SK-N-MC (cell line): ENCODE measurements around the gene ENTPD1.
"Not testable (repeated sequence)": the region's sequence is repeated elsewhere in the genome, so short reads cannot be mapped to it uniquely, and the experiment has no call there.

Experiments
- DNase-seq: peaks from one replicate; pipeline ENCODE4 v3.0.0-alpha.2; 2011; ENCODE audit warnings: low read depth, low spot score
- H3K27ac ChIP-seq: fragments of 200-600 bp; sonication (generic); 2 replicates; pipeline ENCODE4 v1.5.1; 2016; ENCODE audit warnings: mixed run types
- H3K36me3 ChIP-seq: fragments of 200-600 bp; sonication (generic); 2 replicates; pipeline ENCODE4 v1.6.1; 2017; ENCODE audit warnings: antibody characterized with exemption, low read length, mixed read lengths; ENCODE audit not compliant: insufficient read depth
- H3K4me3 ChIP-seq: fragments of 200-600 bp; sonication (generic); 2 replicates; pipeline ENCODE4 v1.5.1; 2016
- H3K9ac ChIP-seq: fragments of 200-600 bp; sonication (generic); 2 replicates; pipeline ENCODE4 v1.8.0; 2017; ENCODE audit warnings: mixed run types, mixed read lengths; ENCODE audit not compliant: insufficient read length
- H3K9me3 ChIP-seq: fragments of 200-600 bp; sonication (generic); 2 replicates; pipeline ENCODE4 v1.6.1; 2017; ENCODE audit warnings: low read depth, mild to moderate bottlenecking, antibody characterized with exemption, low read length, moderate library complexity, mixed read lengths
- EZH2 ChIP-seq: fragments of 200-600 bp; sonication (generic); IDR thresholded peaks from one replicate; pipeline ENCODE4 v1.6.1; 2017; ENCODE audit warnings: antibody characterized with exemption
- FOXP2 ChIP-seq: optimal IDR thresholded peaks from 2 replicates; pipeline ENCODE3; 2011; ENCODE audit warnings: mild to moderate bottlenecking, moderate library complexity; ENCODE audit not compliant: insufficient read depth; ENCODE audit errors: extremely low read length, control extremely low read depth
- POLR2AphosphoS5 ChIP-seq: IDR thresholded peaks from 2 replicates; pipeline ENCODE4 v1.6.1; 2012; ENCODE audit warnings: mild to moderate bottlenecking, low read depth, low read length, borderline replicate concordance

Gene ENTPD1

DNA sequence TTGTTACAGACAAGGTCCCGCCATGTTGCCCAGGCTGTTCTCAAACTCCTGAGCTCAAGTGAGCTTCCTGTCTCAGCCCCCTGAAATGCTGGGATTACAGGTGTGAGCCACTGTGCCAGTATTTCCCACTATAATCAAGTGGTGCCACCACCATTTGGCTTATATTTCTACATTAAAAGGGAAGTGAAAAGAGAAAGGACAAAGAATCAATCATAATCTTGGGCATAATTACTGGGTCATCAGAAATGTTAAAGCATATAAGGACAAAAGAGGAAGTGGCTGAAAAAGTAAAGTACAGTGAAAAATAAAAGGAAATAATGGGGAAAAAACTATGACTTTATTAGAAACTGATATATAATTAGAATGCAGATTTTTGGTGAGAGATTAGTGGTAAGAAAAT, 25.7 kb upstream of the ENTPD1 start:
- Histone ChIP-seq H3K4me3 (no peak overlapping the region), H3K9me3 (no peaks in the 10 kb centered on the region), H3K27ac (no peak overlapping the region), H3K36me3 (no peaks in the 10 kb centered on the region), H3K9ac (no peak overlapping the region)
- TF ChIP-seq EZH2 (no peak), POLR2AphosphoS5 (no peak), FOXP2 (no peak)
- DNase-seq: no peak

DNA sequence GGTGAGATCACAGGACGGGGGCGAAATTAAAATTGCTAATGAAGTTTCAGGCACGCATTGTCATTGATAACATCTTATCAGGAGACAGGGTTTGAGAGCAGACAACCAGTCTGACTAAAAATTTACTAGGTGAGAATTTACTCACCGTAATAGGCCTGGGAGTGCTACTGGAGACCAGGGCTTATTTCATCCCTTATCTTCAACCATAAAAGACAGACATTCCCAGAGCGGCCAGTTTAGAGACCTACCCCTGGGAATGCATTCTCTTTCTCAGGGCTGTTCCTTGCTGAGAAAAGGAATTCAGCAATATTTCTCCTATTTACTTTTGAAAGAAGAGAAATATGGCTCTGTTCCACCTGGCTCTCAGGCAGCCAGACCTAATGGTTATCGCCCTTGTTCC, 23.1 kb upstream of the ENTPD1 start:
- H3K4me3 ChIP-seq, H3K36me3 ChIP-seq, H3K9me3 ChIP-seq: not testable (repeated sequence)

DNA sequence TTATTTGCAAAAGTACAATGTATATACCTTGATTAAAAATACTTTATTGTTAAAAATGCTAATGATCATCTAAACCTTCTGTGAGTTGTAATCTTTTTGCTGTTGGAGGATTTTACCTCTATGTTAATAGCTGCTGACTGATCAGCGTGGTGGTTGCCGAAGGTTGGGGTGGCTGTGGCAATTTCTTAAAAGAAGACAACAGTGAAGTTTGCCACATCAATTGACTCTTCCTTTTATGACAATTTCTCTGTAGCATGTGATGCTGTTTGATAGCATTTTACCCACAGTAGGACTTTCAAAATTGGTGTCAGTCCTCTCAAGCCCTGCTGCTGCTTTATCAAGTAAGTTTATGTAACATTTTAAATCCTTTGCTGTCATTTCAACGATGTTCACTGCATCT, 16.9 kb upstream of the ENTPD1 start:
- no peaks in the 10 kb centered on the region for H3K36me3 ChIP-seq
- no peak overlapping the region for H3K4me3 ChIP-seq
- no peak for DNase-seq
- no peak overlapping the region for H3K9ac ChIP-seq
- TF ChIP-seq FOXP2 (no peak), EZH2 (no peak), POLR2AphosphoS5 (no peak)
- H3K27ac ChIP-seq: no peak overlapping the region
- H3K9me3 ChIP-seq: no peaks in the 10 kb centered on the region

More for the DNA sequence above, 23.1 kb upstream of the ENTPD1 start:
- H3K9ac ChIP-seq, H3K27ac ChIP-seq, DNase-seq: not testable (repeated sequence)

DNA sequence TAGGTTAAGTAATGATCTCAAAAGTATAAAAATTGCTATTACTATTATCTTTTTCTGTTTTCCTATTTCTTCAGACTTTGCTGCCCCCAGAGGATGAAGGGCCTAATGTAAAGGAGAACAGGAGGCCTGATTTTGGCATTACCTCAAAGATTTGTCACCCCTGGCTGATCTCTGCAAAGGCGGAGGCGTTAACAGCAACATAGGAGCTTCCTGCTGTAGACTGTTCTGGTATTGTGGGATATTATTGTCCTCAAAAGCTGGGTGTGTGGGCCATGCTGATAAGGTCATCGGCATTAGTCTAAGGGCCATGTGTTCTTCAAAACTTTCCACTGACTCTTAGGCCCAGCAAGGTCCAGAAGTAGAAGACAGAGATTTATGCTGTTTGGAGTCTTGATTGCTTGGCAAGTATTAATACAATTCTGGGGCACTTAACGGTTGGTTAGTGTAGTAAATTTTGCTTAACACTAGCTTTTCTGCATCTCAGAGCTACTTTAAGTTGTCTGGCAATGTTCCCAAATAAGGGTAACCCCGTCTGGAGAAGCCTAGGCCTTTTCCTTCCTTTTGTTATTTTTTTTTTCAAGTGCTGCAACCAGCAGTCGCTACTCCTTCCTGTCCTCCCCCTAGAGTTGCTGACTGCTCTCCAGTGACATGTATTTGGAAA, 14.0 kb upstream of the ENTPD1 start:
- Histone ChIP-seq H3K9ac (peak overlapping the region; percentile 41), H3K27ac (peak overlapping the region; percentile 91), H3K36me3 (no peaks in the 10 kb centered on the region), H3K4me3 (peak overlapping the region; percentile 49), H3K9me3 (no peaks in the 10 kb centered on the region)
- TF ChIP-seq EZH2: no peak
- no peak for TF ChIP-seq FOXP2
- TF ChIP-seq POLR2AphosphoS5: no peak; the same call in 1 of the 2 replicates
- peak; percentile 22 for DNase-seq

DNA sequence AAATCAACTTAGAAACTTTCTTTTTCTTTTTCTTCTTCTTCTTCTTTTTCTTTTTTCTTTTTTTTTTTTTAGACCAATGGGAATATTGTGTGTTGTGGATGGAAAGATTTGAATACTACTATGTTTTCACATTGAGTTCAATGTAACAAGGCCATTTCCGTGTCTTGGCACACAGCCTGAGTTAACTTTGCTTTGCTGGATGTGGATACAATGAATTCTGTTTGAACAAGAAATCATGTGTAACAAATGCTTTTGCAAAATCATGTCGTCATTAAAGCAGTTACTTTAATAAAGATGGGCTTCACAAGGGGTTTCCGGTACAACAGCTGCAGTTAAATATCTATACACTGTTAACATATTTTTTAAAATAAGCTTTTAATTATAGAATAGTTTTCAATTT, 13.5 kb upstream of the ENTPD1 start:
- peak overlapping the region; percentile 91 for H3K27ac ChIP-seq
- H3K9me3 ChIP-seq: no peaks in the 10 kb centered on the region
- H3K9ac ChIP-seq: peak overlapping the region; percentile 41
- H3K4me3 ChIP-seq: peak overlapping the region; percentile 49
- TF ChIP-seq EZH2 (no peak), POLR2AphosphoS5 (no peak), FOXP2 (no peak)
- DNase-seq: peak; percentile 30
- H3K36me3 ChIP-seq: no peaks in the 10 kb centered on the region

- no peak for TF ChIP-seq FOXP2
- no peak for TF ChIP-seq POLR2AphosphoS5
- Histone ChIP-seq H3K9ac (no peak overlapping the region), H3K27ac (peak overlapping the region; percentile 91), H3K9me3 (no peaks in the 10 kb centered on the region), H3K36me3 (no peaks in the 10 kb centered on the region), H3K4me3 (no peak overlapping the region)
- no peak for DNase-seq
Observed at GRCh38 chr10:95742962-95743535, 12.9 kb upstream of the ENTPD1 start.

GRCh38 chr10:95745501-95745900, 10.5 kb upstream of the ENTPD1 start:
- Histone ChIP-seq H3K9me3 (no peaks in the 10 kb centered on the region), H3K36me3 (no peaks in the 10 kb centered on the region), H3K4me3 (no peak overlapping the region), H3K27ac (no peak overlapping the region), H3K9ac (no peak overlapping the region)
- DNase-seq: no peak
- TF ChIP-seq FOXP2: no peak
- no peak for TF ChIP-seq POLR2AphosphoS5
- no peak for TF ChIP-seq EZH2

GRCh38 chr10:95748349-95748748, 7.6 kb upstream of the ENTPD1 start:
- TF ChIP-seq FOXP2 (no peak), EZH2 (no peak), POLR2AphosphoS5 (no peak)
- no peaks in the 10 kb centered on the region for H3K36me3 ChIP-seq

More at GRCh38 chr10:95748349-95748748, 7.6 kb upstream of the ENTPD1 start:
- H3K9ac ChIP-seq: no peak overlapping the region
- H3K27ac ChIP-seq: no peak overlapping the region
- H3K9me3 ChIP-seq: no peaks in the 10 kb centered on the region
- H3K4me3 ChIP-seq: no peak overlapping the region
- DNase-seq: no peak
